GM23248 (cell line): ENCODE measurements around the gene EDAR. TPM values are rescaled to one million over a fixed set of nuclear protein-coding genes. Genes with fewer than 3 reads are reported as not detected.
A peak's percentile ranks its signal among the peaks of the same experiment; 100 is the strongest.

Experiments
- DNase-seq: peaks from one replicate; pipeline ENCODE4 v3.0.0-alpha.2; 2015
- H2AFZ ChIP-seq: fragments of 200-600 bp; sonication (generic); 2 replicates; pipeline ENCODE4 v1.6.1; 2016; ENCODE audit warnings: antibody characterized with exemption
- H3F3A ChIP-seq: fragments of 200-600 bp; sonication (generic); 2 replicates; pipeline ENCODE4 v1.6.1; 2016; ENCODE audit warnings: mild to moderate bottlenecking, antibody characterized with exemption, mixed run types; ENCODE audit not compliant: insufficient read depth
- H3K27ac ChIP-seq: fragments of 200-600 bp; sonication (generic); 2 replicates; pipeline ENCODE4 v1.5.1; 2016; ENCODE audit warnings: mild to moderate bottlenecking
- H3K27me3 ChIP-seq: fragments of 200-600 bp; sonication (generic); replicated peaks from 2 replicates; pipeline ENCODE4 v1.6.1; 2016; ENCODE audit warnings: mild to moderate bottlenecking; ENCODE audit not compliant: insufficient read depth
- H3K36me3 ChIP-seq: fragments of 200-600 bp; sonication (generic); 2 replicates; pipeline ENCODE4 v1.6.1; 2016; ENCODE audit warnings: low read depth, mild to moderate bottlenecking
- H3K4me1 ChIP-seq: fragments of 200-600 bp; sonication (generic); 2 replicates; pipeline ENCODE4 v1.6.1; 2016; ENCODE audit warnings: mild to moderate bottlenecking; ENCODE audit not compliant: insufficient read depth
- H3K4me2 ChIP-seq: fragments of 200-600 bp; sonication (generic); one replicate; pipeline ENCODE4 v1.6.1; 2016; ENCODE audit warnings: mild to moderate bottlenecking; ENCODE audit not compliant: unreplicated experiment
- H3K4me3 ChIP-seq: fragments of 200-600 bp; sonication (generic); 2 replicates; pipeline ENCODE4 v1.5.1; 2016; ENCODE audit warnings: mild to moderate bottlenecking
- H3K79me2 ChIP-seq: fragments of 200-600 bp; sonication (generic); 2 replicates; pipeline ENCODE4 v1.6.1; 2016; ENCODE audit warnings: mild to moderate bottlenecking; ENCODE audit not compliant: insufficient read depth
- H3K9ac ChIP-seq: fragments of 200-600 bp; sonication (generic); 2 replicates; pipeline ENCODE4 v1.6.1; 2016; ENCODE audit warnings: mild to moderate bottlenecking
- H3K9me2 ChIP-seq: fragments of 200-600 bp; sonication (generic); 2 replicates; pipeline ENCODE4 v1.6.1; 2016; ENCODE audit warnings: mixed run types, mild to moderate bottlenecking, moderate library complexity; ENCODE audit not compliant: insufficient read depth
- H3K9me3 ChIP-seq: fragments of 200-600 bp; sonication (generic); one replicate; pipeline ENCODE4 v1.6.1; 2017; ENCODE audit warnings: low read depth
- H4K20me1 ChIP-seq: fragments of 200-600 bp; sonication (generic); 2 replicates; pipeline ENCODE4 v1.6.0; 2016; ENCODE audit not compliant: insufficient read depth
- EZH2 ChIP-seq: fragments of 200-600 bp; sonication (generic); IDR thresholded peaks from 2 replicates; pipeline ENCODE4 v1.6.1; 2018; ENCODE audit warnings: antibody characterized with exemption, mild to moderate bottlenecking; ENCODE audit not compliant: insufficient read depth, poor library complexity, severe bottlenecking
- EZH2phosphoT487 ChIP-seq: fragments of 200-600 bp; sonication (generic); IDR thresholded peaks from 2 replicates; pipeline ENCODE4 v1.6.1; 2018; ENCODE audit warnings: antibody characterized with exemption, moderate library complexity, mild to moderate bottlenecking, low read depth; ENCODE audit not compliant: insufficient read depth
- WGBS, 2 experiments: methylation state at CpG; one replicate each; pipeline ENCODE4 v1.1.6; 2015 to 2017; ENCODE audit warnings: low lambda C conversion rate in 2 of 2, low coverage in 1 of 2; ENCODE audit errors: missing lambda C conversion rate in 2 of 2; 5-methylcytosine and 5-hydroxymethylcytosine counted together
- in situ Hi-C: fragments of 300-500 bp; cut with MboI; formaldehyde crosslinking; loops from 2 replicates; pipeline ENCODE4 v1.15.0; 2020
- polyA plus RNA-seq: library from polyadenylated mRNA; unstranded; fragments of >200 nt; fragmentation: Nextera tagmentation; extraction: Ambion mirVana; gene quantifications from 2 replicates; pipeline ENCODE4 v1.2.1, GENCODE V29; 2016
- total RNA-seq: library from RNA; depleted of rRNA; stranded (reverse); fragments of >200 nt; shearing (Covaris generic); gene quantifications from 2 replicates; pipeline ENCODE4 v1.2.3, GENCODE V29; 2014; rRNA removed

EDAR gene
- not detected in 2 replicates for total RNA-seq
- polyA plus RNA-seq = not detected in 2 replicates

- DNase-seq = peak; percentile 29
- H3K27ac ChIP-seq = no peak within 1 kb of the TSS
- in situ Hi-C loops = no loop called here
- H3K4me1 ChIP-seq = no peaks in the 10 kb centered on the region
- no peaks in the 10 kb centered on the region for H3K9me3 ChIP-seq
- no peak within 1 kb of the TSS for H3K4me3 ChIP-seq
- H2AFZ ChIP-seq = no peak within 1 kb of the TSS
- no peak within 1 kb of the TSS for H3K4me2 ChIP-seq
- H3K27me3 ChIP-seq = peaks cover 80% of the 10 kb centered on the region
- 18 to 22% methylated on average over 20 of the region's 20 CpGs for WGBS, 2 experiments
- H4K20me1 ChIP-seq = no peaks in the 10 kb centered on the region
- no peaks in the 10 kb centered on the region for H3F3A ChIP-seq
- H3K36me3 ChIP-seq = no peaks in the 10 kb centered on the region
- no peaks in the 10 kb centered on the region for H3K79me2 ChIP-seq
- no peaks in the 10 kb centered on the region for H3K9me2 ChIP-seq
- H3K9ac ChIP-seq = no peak within 1 kb of the TSS
- no peak for TF ChIP-seq EZH2phosphoT487
- no peak for TF ChIP-seq EZH2
Observed at GRCh38 chr2:108988796-108989713, at the start of gene EDAR. EDAR (minus strand) TSS chr2:108989220; CDS start chr2:108931014, 58,206 bp downstream.

GRCh38 chr2:109033171-109033570 lies 44.2 kb upstream of the EDAR start:
- H3K27me3 ChIP-seq = peaks cover 53% of the 10 kb centered on the region
- no peaks in the 10 kb centered on the region for H3F3A ChIP-seq
- no peaks in the 10 kb centered on the region for H3K4me1 ChIP-seq
- TF ChIP-seq EZH2 (no peak), EZH2phosphoT487 (no peak)
- H4K20me1 ChIP-seq = no peaks in the 10 kb centered on the region
- H3K9ac ChIP-seq = no peak overlapping the region
- no peak overlapping the region for H3K4me2 ChIP-seq
- DNase-seq = no peak
- in situ Hi-C loops = no loop called here
- no peak overlapping the region for H3K27ac ChIP-seq
- no peak overlapping the region for H2AFZ ChIP-seq
- H3K36me3 ChIP-seq = no peaks in the 10 kb centered on the region
- WGBS, 2 experiments = 85 to 88% methylated on average over 6 of the region's 6 CpGs
- H3K79me2 ChIP-seq = no peaks in the 10 kb centered on the region
- no peaks in the 10 kb centered on the region for H3K9me2 ChIP-seq
- no peak overlapping the region for H3K4me3 ChIP-seq
- no peaks in the 10 kb centered on the region for H3K9me3 ChIP-seq

- DNase-seq = no peak
- H3K27ac ChIP-seq = no peak overlapping the region
- no peaks in the 10 kb centered on the region for H3K9me2 ChIP-seq
- H4K20me1 ChIP-seq = no peaks in the 10 kb centered on the region
- no peaks in the 10 kb centered on the region for H3K4me1 ChIP-seq
- no peaks in the 10 kb centered on the region for H3K79me2 ChIP-seq
- in situ Hi-C loops = no loop called here
- H3K4me3 ChIP-seq = peak overlapping the region; percentile 66
- 79 to 86% methylated on average over 9 of the region's 9 CpGs for WGBS, 2 experiments
- peaks cover 53% of the 10 kb centered on the region for H3K27me3 ChIP-seq
- H3K9ac ChIP-seq = no peak overlapping the region
- no peaks in the 10 kb centered on the region for H3K9me3 ChIP-seq
- peak overlapping the region; percentile 55 for H2AFZ ChIP-seq
- H3K4me2 ChIP-seq = peak overlapping the region; percentile 90
- no peak for TF ChIP-seq EZH2
- no peak for TF ChIP-seq EZH2phosphoT487
- H3K36me3 ChIP-seq = no peaks in the 10 kb centered on the region
- no peaks in the 10 kb centered on the region for H3F3A ChIP-seq
Observed at GRCh38 chr2:109032229-109032820, 43.3 kb upstream of the EDAR start.

GRCh38 chr2:109031476-109032228 lies 42.6 kb upstream of the EDAR start:
- Histone ChIP-seq H3K9ac (no peak overlapping the region), H3F3A (no peaks in the 10 kb centered on the region), H3K27ac (no peak overlapping the region), H4K20me1 (no peaks in the 10 kb centered on the region), H3K9me3 (no peaks in the 10 kb centered on the region), H3K4me2 (peak overlapping the region; percentile 90), H3K4me3 (peak overlapping the region; percentile 66), H3K27me3 (peaks cover 53% of the 10 kb centered on the region), H2AFZ (peak overlapping the region; percentile 55), H3K36me3 (no peaks in the 10 kb centered on the region), H3K4me1 (no peaks in the 10 kb centered on the region), H3K79me2 (no peaks in the 10 kb centered on the region), H3K9me2 (no peaks in the 10 kb centered on the region)
- peak; percentile 57 for DNase-seq
- TF ChIP-seq EZH2 (no peak), EZH2phosphoT487 (no peak)
- in situ Hi-C loops = no loop called here
- 2 to 4% methylated on average over 47 to 50 of the region's 51 CpGs for whole genome bisulfite sequencing, 2 experiments
